ENCODE results near the gene SCTR. TPM values are rescaled to one million over a fixed set of nuclear protein-coding genes. Genes with fewer than 3 reads are reported as not detected.

SCTR gene
- total RNA-seq, 1 experiment from 2014 or later = not detected

- Histone ChIP-seq H3K4me2 (ENCODE audit: low read length) (no peak overlapping the region), H3K4me3 (ENCODE audit: low read length) (no peak overlapping the region), H3K9me3 (ENCODE audit: low read length) (no peaks in the 10 kb centered on the region), H3K36me3 (ENCODE audit: low read depth, low read length) (no peaks in the 10 kb centered on the region), H3K27me3 (ENCODE audit: low read length) (peaks cover 14% of the 10 kb centered on the region; the same call in 1 of the 2 replicates), H3F3A (ENCODE audit: low read length, unreplicated experiment) (no peaks in the 10 kb centered on the region), H3K4me1 (ENCODE audit: insufficient read depth, low read length) (peaks cover 5% of the 10 kb centered on the region; the same call in 1 of the 2 replicates), H4K20me1 (ENCODE audit: low read length) (no peaks in the 10 kb centered on the region), H3K27ac (ENCODE audit: low read length) (no peak overlapping the region), H2AFZ (ENCODE audit: low read length) (no peak overlapping the region), H3K9me2 (replicated peaks; ENCODE audit: low read length) (no peaks in the 10 kb centered on the region), H3K79me2 (ENCODE audit: low read length) (no peaks in the 10 kb centered on the region), H3K9ac (ENCODE audit: low read length) (no peak overlapping the region)
- ChIA-PET POLR2A (ENCODE audit: unreplicated experiment) (no interaction called here), CTCF (interaction anchor here (0.6 kb wide), 1 partner anchor 143 kb away, joined by 4 read pairs; no protein-coding TSS in a partner anchor)
- BruUV-seq (replicated peaks) = no TSS peak
- no peak for DNase-seq
- TF ChIP-seq, protein P1, sequence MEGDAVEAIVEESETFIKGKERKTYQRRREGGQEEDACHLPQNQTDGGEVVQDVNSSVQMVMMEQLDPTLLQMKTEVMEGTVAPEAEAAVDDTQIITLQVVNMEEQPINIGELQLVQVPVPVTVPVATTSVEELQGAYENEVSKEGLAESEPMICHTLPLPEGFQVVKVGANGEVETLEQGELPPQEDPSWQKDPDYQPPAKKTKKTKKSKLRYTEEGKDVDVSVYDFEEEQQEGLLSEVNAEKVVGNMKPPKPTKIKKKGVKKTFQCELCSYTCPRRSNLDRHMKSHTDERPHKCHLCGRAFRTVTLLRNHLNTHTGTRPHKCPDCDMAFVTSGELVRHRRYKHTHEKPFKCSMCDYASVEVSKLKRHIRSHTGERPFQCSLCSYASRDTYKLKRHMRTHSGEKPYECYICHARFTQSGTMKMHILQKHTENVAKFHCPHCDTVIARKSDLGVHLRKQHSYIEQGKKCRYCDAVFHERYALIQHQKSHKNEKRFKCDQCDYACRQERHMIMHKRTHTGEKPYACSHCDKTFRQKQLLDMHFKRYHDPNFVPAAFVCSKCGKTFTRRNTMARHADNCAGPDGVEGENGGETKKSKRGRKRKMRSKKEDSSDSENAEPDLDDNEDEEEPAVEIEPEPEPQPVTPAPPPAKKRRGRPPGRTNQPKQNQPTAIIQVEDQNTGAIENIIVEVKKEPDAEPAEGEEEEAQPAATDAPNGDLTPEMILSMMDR (conservative IDR thresholded peaks at IDR 0.05; ENCODE audit: low read depth, low read length) = no peak
- no peak for TF ChIP-seq EZH2 (IDR thresholded peaks at IDR 0.05; ENCODE audit: low read length, unreplicated experiment)
- no peak for TF ChIP-seq EZH2phosphoT487 (IDR thresholded peaks at IDR 0.05; ENCODE audit: borderline replicate concordance, low read length)
- ATAC-seq = no peak
- intact Hi-C loops (cut with micrococcal nuclease) = no loop called here
Observed at GRCh38 chr2:119435081-119435952, 89.0 kb downstream of the SCTR start.

- Histone ChIP-seq H4K20me1 (ENCODE audit: low read length) (no peaks in the 10 kb centered on the region), H2AFZ (ENCODE audit: low read length) (no peak overlapping the region), H3K79me2 (ENCODE audit: low read length) (no peaks in the 10 kb centered on the region), H3K27ac (ENCODE audit: low read length) (no peak overlapping the region), H3K27me3 (ENCODE audit: low read length) (peaks cover 14% of the 10 kb centered on the region; the same call in 1 of the 2 replicates), H3K4me3 (ENCODE audit: low read length) (no peak overlapping the region), H3K36me3 (ENCODE audit: low read depth, low read length) (no peaks in the 10 kb centered on the region), H3K4me1 (ENCODE audit: insufficient read depth, low read length) (peaks cover 5% of the 10 kb centered on the region; the same call in 1 of the 2 replicates), H3K4me2 (ENCODE audit: low read length) (no peak overlapping the region), H3K9me2 (replicated peaks; ENCODE audit: low read length) (no peaks in the 10 kb centered on the region), H3F3A (ENCODE audit: low read length, unreplicated experiment) (no peaks in the 10 kb centered on the region), H3K9me3 (ENCODE audit: low read length) (no peaks in the 10 kb centered on the region), H3K9ac (ENCODE audit: low read length) (no peak overlapping the region)
- POLR2A ChIA-PET (ENCODE audit: unreplicated experiment) = no interaction called here
- intact Hi-C loops (cut with micrococcal nuclease) = no loop called here
- no peak for ATAC-seq
- no peak for TF ChIP-seq EZH2phosphoT487 (IDR thresholded peaks at IDR 0.05; ENCODE audit: borderline replicate concordance, low read length)
- TF ChIP-seq EZH2 (IDR thresholded peaks at IDR 0.05; ENCODE audit: low read length, unreplicated experiment) = no peak
- TF ChIP-seq, protein P1 (conservative IDR thresholded peaks at IDR 0.05; ENCODE audit: low read depth, low read length) = no peak
- no peak for DNase-seq
- BruUV-seq (replicated peaks) = no TSS peak
- CTCF ChIA-PET = interaction anchor here (0.6 kb wide), 1 partner anchor 142 kb away, joined by 4 read pairs; no protein-coding TSS in a partner anchor
Observed at GRCh38 chr2:119434664-119435063, 89.6 kb downstream of the SCTR start.
